Neural progenitor cell (in vitro differentiated cells): ENCODE measurements around the gene OAS3. TPM values are rescaled to one million over a fixed set of nuclear protein-coding genes. Genes with fewer than 3 reads are reported as not detected.

Source experiments
- DNase-seq: peaks from one replicate; pipeline ENCODE4 v3.0.0-alpha.2; 2016; ENCODE audit warnings: low spot score
- H2AFZ ChIP-seq: fragments of 200-600 bp; sonication (generic); replicated peaks from 2 replicates; pipeline ENCODE4 v1.6.1; 2016; ENCODE audit warnings: antibody characterized with exemption
- H3F3A ChIP-seq: fragments of 200-600 bp; sonication (generic); 2 replicates; pipeline ENCODE4 v1.6.1; 2016; ENCODE audit warnings: antibody characterized with exemption, low read depth
- H3K27ac ChIP-seq: fragments of 200-600 bp; sonication (generic); 2 replicates; pipeline ENCODE4 v1.5.1; 2016; ENCODE audit warnings: mild to moderate bottlenecking
- H3K27me3 ChIP-seq: fragments of 200-600 bp; sonication (generic); 2 replicates; pipeline ENCODE4 v1.6.1; 2016; ENCODE audit warnings: mild to moderate bottlenecking, moderate library complexity
- H3K36me3 ChIP-seq: fragments of 200-600 bp; sonication (generic); 2 replicates; pipeline ENCODE4 v1.5.1; 2016
- H3K4me1 ChIP-seq: fragments of 200-600 bp; sonication (generic); 2 replicates; pipeline ENCODE4 v1.6.1; 2016; ENCODE audit warnings: mixed run types
- H3K4me2 ChIP-seq: fragments of 200-600 bp; sonication (generic); 2 replicates; pipeline ENCODE4 v1.6.1; 2016
- H3K4me3 ChIP-seq: fragments of 200-600 bp; sonication (generic); 2 replicates; pipeline ENCODE4 v1.5.1; 2016
- H3K79me2 ChIP-seq: fragments of 200-600 bp; sonication (generic); 2 replicates; pipeline ENCODE4 v1.6.1; 2016; ENCODE audit warnings: low read depth
- H3K9ac ChIP-seq: fragments of 200-600 bp; sonication (generic); 2 replicates; pipeline ENCODE4 v1.6.1; 2016
- H3K9me3 ChIP-seq: fragments of 200-600 bp; sonication (generic); 2 replicates; pipeline ENCODE4 v1.5.1; 2016; ENCODE audit warnings: low read depth
- H4K20me1 ChIP-seq: fragments of 200-600 bp; sonication (generic); 2 replicates; pipeline ENCODE4 v1.6.1; 2016; ENCODE audit warnings: low read depth
- H3K27ac Mint-ChIP-seq: 3 replicates; pipeline ENCODE4 v1.8.0; 2021; ENCODE audit warnings: mixed read lengths
- H3K27me3 Mint-ChIP-seq: 2 replicates; pipeline ENCODE4 v1.8.0; 2022; ENCODE audit warnings: low read depth, mild to moderate bottlenecking, inconsistent platforms, moderate library complexity, mixed read lengths; ENCODE audit not compliant: insufficient read depth
- H3K36me3 Mint-ChIP-seq: 3 replicates; pipeline ENCODE4 v1.8.0; 2021; ENCODE audit warnings: mixed read lengths
- H3K4me1 Mint-ChIP-seq: 3 replicates; pipeline ENCODE4 v1.8.0; 2021; ENCODE audit warnings: mixed read lengths
- H3K4me3 Mint-ChIP-seq: 3 replicates; pipeline ENCODE4 v1.8.0; 2021; ENCODE audit warnings: mild to moderate bottlenecking, moderate library complexity, mixed read lengths
- H3K9me3 Mint-ChIP-seq: 3 replicates; pipeline ENCODE4 v1.8.0; 2020; ENCODE audit warnings: mixed read lengths
- EZH2 ChIP-seq: fragments of 200-600 bp; sonication (generic); IDR thresholded peaks from 2 replicates; pipeline ENCODE4 v1.6.1; 2017; ENCODE audit warnings: antibody characterized with exemption, mild to moderate bottlenecking, moderate library complexity
- EZH2phosphoT487 ChIP-seq: fragments of 200-600 bp; sonication (generic); IDR thresholded peaks from 2 replicates; pipeline ENCODE4 v1.6.1; 2017; ENCODE audit warnings: antibody characterized with exemption
- total RNA-seq: library from RNA; depleted of rRNA; stranded (reverse); fragments of >200 nt; gene quantifications from 2 replicates; pipeline ENCODE4 v1.2.3, GENCODE V29; 2015; ENCODE audit warnings: low replicate concordance
- TF ChIP-seq, protein P1 (sequence below): fragments of 200-600 bp; sonication (generic); IDR thresholded peaks from 2 replicates; pipeline ENCODE4 v1.5.1; 2017; ENCODE audit warnings: antibody characterized with exemption, mild to moderate bottlenecking

OAS3 gene
- total RNA-seq, 1 donor from 2014 or later: not detected

DNA sequence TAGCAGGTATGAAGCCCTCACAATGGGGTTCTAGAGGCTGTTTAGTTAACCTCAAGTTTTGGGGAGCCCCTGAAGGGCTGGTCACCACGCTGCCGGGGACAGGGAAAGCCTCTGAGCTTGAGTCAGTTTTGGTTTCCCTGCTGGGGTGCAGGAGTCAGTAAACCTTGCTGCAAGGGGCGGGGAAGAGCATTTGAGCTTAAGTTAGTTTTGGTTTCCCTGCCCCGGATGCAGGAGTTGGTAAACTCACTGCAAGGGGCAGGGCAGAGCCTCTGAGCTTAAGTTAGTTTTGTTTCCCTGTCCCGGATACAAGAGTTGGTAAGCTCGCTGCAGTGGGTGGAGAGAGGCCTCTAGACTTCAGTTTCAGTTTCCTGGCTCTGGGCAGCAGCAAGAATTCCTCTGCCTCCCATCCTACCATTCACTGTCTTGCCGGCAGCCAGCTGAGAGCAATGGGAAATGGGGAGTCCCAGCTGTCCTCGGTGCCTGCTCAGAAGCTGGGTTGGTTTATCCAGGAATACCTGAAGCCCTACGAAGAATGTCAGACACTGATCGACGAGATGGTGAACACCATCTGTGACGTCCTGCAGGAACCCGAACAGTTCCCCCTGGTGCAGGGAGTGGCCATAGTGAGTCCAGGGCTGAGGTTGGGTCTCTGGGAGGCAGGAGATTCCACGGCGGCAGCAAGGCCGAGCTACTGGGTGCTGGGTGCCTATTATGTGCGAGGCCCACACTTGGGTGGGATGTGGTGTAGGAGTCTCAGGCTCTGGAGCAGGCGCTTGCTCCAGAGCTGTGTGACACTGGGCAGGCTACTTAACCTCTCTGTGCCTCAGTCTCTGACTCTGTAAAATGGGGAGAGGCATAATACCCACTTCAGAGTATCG, 40.1 kb downstream of the OAS3 start, which contains the start of gene OAS2:
Gene OAS2 (plus strand): TSS at position 357 of the 878 bp plus-strand sequence. CDS start 90 bp downstream, at position 447.
- Histone ChIP-seq H2AFZ (peak within 1 kb of the TSS; percentile 99), H3K4me2 (no peak within 1 kb of the TSS)
- peak; percentile 14 for DNase-seq

DNA sequence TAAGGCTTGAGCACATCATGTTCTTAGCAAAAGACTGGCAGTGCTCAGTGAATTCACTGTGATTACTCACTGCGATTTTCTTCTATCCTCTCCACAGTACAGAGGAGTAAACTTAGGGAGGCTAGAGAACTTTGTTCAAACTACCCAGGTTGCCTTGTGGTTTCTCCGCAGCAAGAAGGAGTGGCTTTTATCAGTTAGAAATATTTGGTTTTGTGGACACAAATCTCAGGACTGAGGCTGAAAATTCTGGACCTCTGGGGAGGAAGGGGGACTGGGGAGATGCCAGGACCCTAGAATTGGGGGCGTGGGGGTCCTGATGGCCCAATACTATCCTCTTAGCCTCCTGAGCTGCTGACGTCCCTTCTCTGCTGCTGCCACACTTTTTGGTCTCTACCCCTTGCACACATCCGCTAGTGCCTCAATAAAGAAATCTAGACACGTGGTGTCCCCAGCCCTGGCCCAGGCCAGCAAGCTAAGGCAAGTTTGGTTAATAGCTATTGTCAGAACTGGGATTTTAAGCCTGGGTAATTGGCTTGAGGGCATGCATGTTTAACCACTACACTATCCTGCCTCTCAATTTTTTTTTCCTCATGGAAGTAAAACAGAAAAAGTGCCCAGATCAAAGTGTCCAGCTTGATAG, 40.9 kb downstream of the OAS3 start:
- Histone ChIP-seq H2AFZ (no peak overlapping the region), H4K20me1 (no peaks in the 10 kb centered on the region), H3K4me2 (no peak overlapping the region), H3K27ac (no peak overlapping the region), H3K79me2 (no peaks in the 10 kb centered on the region), H3K36me3 (no peaks in the 10 kb centered on the region), H3K9me3 (no peaks in the 10 kb centered on the region), H3K9ac (no peak overlapping the region), H3K4me1 (peaks cover 7% of the 10 kb centered on the region), H3K4me3 (no peak overlapping the region), H3F3A (peaks cover 5% of the 10 kb centered on the region), H3K27me3 (no peaks in the 10 kb centered on the region)
- Mint-ChIP-seq H3K27me3 (no peaks in the 10 kb centered on the region), H3K4me1 (no peaks in the 10 kb centered on the region), H3K27ac (no peak overlapping the region), H3K9me3 (peaks cover 3% of the 10 kb centered on the region), H3K4me3 (no peak overlapping the region), H3K36me3 (no peaks in the 10 kb centered on the region)
- TF ChIP-seq EZH2phosphoT487 (no peak), EZH2 (no peak)
- TF ChIP-seq, protein P1, sequence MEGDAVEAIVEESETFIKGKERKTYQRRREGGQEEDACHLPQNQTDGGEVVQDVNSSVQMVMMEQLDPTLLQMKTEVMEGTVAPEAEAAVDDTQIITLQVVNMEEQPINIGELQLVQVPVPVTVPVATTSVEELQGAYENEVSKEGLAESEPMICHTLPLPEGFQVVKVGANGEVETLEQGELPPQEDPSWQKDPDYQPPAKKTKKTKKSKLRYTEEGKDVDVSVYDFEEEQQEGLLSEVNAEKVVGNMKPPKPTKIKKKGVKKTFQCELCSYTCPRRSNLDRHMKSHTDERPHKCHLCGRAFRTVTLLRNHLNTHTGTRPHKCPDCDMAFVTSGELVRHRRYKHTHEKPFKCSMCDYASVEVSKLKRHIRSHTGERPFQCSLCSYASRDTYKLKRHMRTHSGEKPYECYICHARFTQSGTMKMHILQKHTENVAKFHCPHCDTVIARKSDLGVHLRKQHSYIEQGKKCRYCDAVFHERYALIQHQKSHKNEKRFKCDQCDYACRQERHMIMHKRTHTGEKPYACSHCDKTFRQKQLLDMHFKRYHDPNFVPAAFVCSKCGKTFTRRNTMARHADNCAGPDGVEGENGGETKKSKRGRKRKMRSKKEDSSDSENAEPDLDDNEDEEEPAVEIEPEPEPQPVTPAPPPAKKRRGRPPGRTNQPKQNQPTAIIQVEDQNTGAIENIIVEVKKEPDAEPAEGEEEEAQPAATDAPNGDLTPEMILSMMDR: no peak
- DNase-seq: no peak

More for the DNA sequence above, 40.1 kb downstream of the OAS3 start, which contains the start of gene OAS2:
- no peaks in the 10 kb centered on the region for H3K79me2 ChIP-seq
- no peaks in the 10 kb centered on the region for H3K27me3 ChIP-seq
- H3K36me3 ChIP-seq: no peaks in the 10 kb centered on the region
- Mint-ChIP-seq H3K27ac (no peak within 1 kb of the TSS), H3K27me3 (no peaks in the 10 kb centered on the region), H3K4me3 (no peak within 1 kb of the TSS), H3K36me3 (no peaks in the 10 kb centered on the region), H3K9me3 (peaks cover 3% of the 10 kb centered on the region), H3K4me1 (no peaks in the 10 kb centered on the region)
- no peaks in the 10 kb centered on the region for H4K20me1 ChIP-seq
- H3K9ac ChIP-seq: no peak within 1 kb of the TSS
- H3K27ac ChIP-seq: no peak within 1 kb of the TSS
- peaks cover 5% of the 10 kb centered on the region for H3F3A ChIP-seq
- no peak within 1 kb of the TSS for H3K4me3 ChIP-seq
- TF ChIP-seq, protein P1: no peak
- TF ChIP-seq EZH2phosphoT487 (no peak), EZH2 (no peak)
- H3K4me1 ChIP-seq: peaks cover 7% of the 10 kb centered on the region
- H3K9me3 ChIP-seq: no peaks in the 10 kb centered on the region

DNA sequence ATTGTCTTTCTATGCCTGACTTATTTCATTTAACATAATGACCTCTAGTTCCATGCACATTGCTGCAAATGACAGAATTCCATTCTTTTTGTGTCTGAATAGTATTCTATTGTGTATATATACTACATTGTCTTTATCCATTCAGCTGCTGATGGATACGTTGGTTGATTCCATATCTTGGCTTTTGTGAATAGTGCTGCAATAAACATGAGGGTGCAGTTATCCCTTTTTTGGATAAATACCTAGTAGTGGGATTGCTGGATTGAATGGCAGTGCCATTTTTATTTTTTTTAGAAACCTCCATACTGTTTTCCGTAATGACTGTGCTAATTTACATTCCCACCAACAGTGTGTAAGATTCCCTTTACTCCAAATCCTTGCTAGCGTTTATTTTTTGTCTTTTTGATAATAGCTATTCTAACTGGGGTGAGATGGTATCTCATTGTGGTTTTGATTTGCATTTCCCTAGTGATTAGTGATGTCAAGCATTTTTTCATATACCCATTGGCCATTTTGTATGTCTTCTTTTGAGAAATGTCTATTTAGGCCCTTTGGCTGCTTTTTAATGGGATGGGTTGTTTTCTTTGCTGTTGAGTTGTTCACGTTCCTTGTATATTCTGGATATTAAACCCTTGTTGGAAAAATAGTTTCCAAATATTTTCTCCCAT, 42.4 kb downstream of the OAS3 start:
- peaks cover 6% of the 10 kb centered on the region for H3K9me3 Mint-ChIP-seq
- TF ChIP-seq, protein P1: no peak
- TF ChIP-seq EZH2phosphoT487 (no peak), EZH2 (no peak)
- no peaks in the 10 kb centered on the region for H3K27me3 ChIP-seq
- H3K4me3 Mint-ChIP-seq: no peak overlapping the region
- no peak overlapping the region for H3K27ac Mint-ChIP-seq
- no peak overlapping the region for H3K27ac ChIP-seq
- DNase-seq: no peak
- no peaks in the 10 kb centered on the region for H3K27me3 Mint-ChIP-seq
- no peak overlapping the region for H3K4me2 ChIP-seq
- H3K4me1 ChIP-seq: peaks cover 7% of the 10 kb centered on the region
- no peaks in the 10 kb centered on the region for H3K9me3 ChIP-seq
- H4K20me1 ChIP-seq: no peaks in the 10 kb centered on the region
- H3K36me3 ChIP-seq: no peaks in the 10 kb centered on the region
- peaks cover 5% of the 10 kb centered on the region for H3F3A ChIP-seq
- H3K4me3 ChIP-seq: no peak overlapping the region
- H3K36me3 Mint-ChIP-seq: no peaks in the 10 kb centered on the region
- no peak overlapping the region for H3K9ac ChIP-seq
- no peaks in the 10 kb centered on the region for H3K79me2 ChIP-seq
- no peak overlapping the region for H2AFZ ChIP-seq
- H3K4me1 Mint-ChIP-seq: no peaks in the 10 kb centered on the region
